ENCODE data around the gene GDPD4. TPM values are rescaled to one million over a fixed set of nuclear protein-coding genes. Genes with fewer than 3 reads are reported as not detected.

Gene GDPD4
- total RNA-seq, 2 experiments from 2014 or later, result not detected

DNA sequence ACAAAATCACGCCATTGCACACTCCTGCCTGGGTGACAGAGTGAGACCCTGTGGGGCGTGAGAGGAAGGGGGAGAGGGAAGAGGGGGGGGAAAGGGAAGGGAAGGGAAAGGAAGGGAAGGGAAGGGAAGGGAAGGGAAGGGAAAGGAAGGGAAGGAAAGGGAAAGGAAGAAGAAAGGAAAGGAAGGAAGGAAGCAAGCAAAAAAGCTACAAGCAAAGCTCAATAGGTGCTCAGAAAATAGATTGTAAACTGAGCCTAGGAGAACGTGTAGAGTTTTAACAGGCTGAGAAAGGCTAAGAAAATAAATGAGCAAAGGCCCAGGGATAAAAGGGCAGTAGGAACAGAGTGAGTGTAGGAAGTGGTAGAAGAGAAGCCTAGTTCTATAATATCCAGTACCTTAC lies 30.8 kb upstream of the GDPD4 start:
- no peak for ATAC-seq
- Mint-ChIP-seq H3K4me1 (ENCODE audit: low read depth) (no peaks in the 10 kb centered on the region), H3K9me3 (peaks cover 7% of the 10 kb centered on the region), H3K4me3 (no peak overlapping the region), H3K27me3 (no peaks in the 10 kb centered on the region), H3K27ac (no peak overlapping the region), H3K36me3 (ENCODE audit: low read depth) (peaks cover 45% of the 10 kb centered on the region)
- no peak for TF ChIP-seq CTCF (IDR thresholded peaks at IDR 0.05)
- POLR2A ChIA-PET, result no interaction called here
- DNase-seq, result no peak
- CTCF ChIA-PET, result interaction anchor here (1.3 kb wide), 1 partner anchor 144 kb away, joined by 4 read pairs; no protein-coding TSS in a partner anchor
- intact Hi-C loops (cut with micrococcal nuclease), result no loop called here

GRCh38 chr11:77325159-77325558 lies 23.7 kb upstream of the GDPD4 start:
- Mint-ChIP-seq H3K27ac (no peak overlapping the region), H3K4me3 (no peak overlapping the region), H3K27me3 (no peaks in the 10 kb centered on the region), H3K4me1 (ENCODE audit: low read depth) (peaks cover 9% of the 10 kb centered on the region), H3K9me3 (peaks cover 5% of the 10 kb centered on the region), H3K36me3 (ENCODE audit: low read depth) (peaks cover 38% of the 10 kb centered on the region)
- TF ChIP-seq CTCF (IDR thresholded peaks at IDR 0.05), result no peak
- DNase-seq (no peak), ATAC-seq (no peak)
- POLR2A ChIA-PET, result no interaction called here
- intact Hi-C loops (cut with micrococcal nuclease), result no loop called here
- CTCF ChIA-PET, result interaction anchor here (1.6 kb wide), 1 partner anchor 198 kb away, joined by 6 read pairs; the partner anchor contains the start of gene MYO7A

DNA sequence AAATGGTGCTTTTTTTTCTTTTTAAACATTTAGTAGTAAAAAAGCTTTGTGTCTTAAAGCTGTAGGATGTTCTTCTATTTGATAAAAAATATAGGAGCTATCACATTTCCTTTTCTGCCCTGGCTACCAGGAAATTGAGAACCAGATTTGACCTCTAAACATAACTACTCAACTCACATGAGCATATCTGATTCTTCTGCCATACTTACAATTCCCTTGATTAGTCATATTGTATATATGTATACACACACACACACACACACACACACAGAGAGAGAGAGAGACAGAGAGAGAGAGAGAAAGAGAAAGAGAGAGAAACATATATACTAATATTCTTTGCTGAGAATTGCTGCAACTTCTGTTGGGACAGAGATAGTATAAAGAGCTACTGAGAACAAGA lies 23.0 kb upstream of the GDPD4 start:
- Mint-ChIP-seq H3K27ac (no peak overlapping the region), H3K9me3 (peaks cover 5% of the 10 kb centered on the region), H3K36me3 (ENCODE audit: low read depth) (peaks cover 33% of the 10 kb centered on the region), H3K4me3 (no peak overlapping the region), H3K4me1 (ENCODE audit: low read depth) (peaks cover 9% of the 10 kb centered on the region), H3K27me3 (no peaks in the 10 kb centered on the region)
- ATAC-seq (no peak), DNase-seq (no peak)
- intact Hi-C loops (cut with micrococcal nuclease), result no loop called here
- CTCF ChIA-PET, result interaction anchor here (0.6 to 1.6 kb wide), 2 partner anchors 68 to 197 kb away, joined by 3 to 6 read pairs; partner anchors contain the start of gene MYO7A
- no peak for TF ChIP-seq CTCF (IDR thresholded peaks at IDR 0.05)
- POLR2A ChIA-PET, result no interaction called here

DNA sequence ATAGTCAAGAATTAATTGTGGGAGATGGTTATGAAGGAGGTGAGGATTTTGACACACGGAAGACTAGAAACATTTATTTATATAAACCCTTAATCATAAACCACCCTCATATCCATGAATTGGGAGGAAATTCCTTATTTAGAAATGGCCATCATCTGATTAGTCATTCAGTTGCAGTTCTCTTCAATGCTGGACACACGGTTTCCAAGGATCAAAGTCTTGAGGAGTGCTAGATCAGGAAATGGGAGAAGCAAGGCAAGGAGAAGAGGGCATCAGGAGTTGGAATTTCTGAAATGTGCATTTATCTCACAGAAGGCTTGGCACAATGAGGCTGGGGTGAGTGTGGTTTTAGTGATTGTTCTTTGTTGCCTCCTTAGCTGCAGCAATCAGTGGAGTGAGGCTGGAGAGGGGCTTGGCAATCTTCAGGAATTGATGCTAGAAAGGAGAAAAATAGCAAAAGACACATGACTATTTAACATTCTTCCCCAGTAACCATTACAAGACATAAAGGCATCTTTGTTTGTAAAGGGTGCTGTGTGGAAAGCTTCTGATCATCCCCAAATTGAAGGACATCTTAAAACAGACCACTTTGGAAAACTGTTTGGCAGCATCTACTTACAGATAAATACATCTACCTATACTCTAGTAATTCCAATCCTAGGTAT lies 21.6 kb upstream of the GDPD4 start:
- H3K4me3 Mint-ChIP-seq, result no peak overlapping the region
- H3K9me3 Mint-ChIP-seq, result peaks cover 3% of the 10 kb centered on the region
- CTCF ChIA-PET, result no interaction called here
- intact Hi-C loops (cut with micrococcal nuclease), result no loop called here
- no peaks in the 10 kb centered on the region for H3K27me3 Mint-ChIP-seq
- DNase-seq (no peak), ATAC-seq (no peak)
- H3K36me3 Mint-ChIP-seq (ENCODE audit: low read depth), result peaks cover 23% of the 10 kb centered on the region
- peaks cover 9% of the 10 kb centered on the region for H3K4me1 Mint-ChIP-seq (ENCODE audit: low read depth)
- TF ChIP-seq CTCF (IDR thresholded peaks at IDR 0.05), result no peak
- H3K27ac Mint-ChIP-seq, result no peak overlapping the region
- POLR2A ChIA-PET, result interaction anchor here (0.6 kb wide), 1 partner anchor 63 kb away, joined by 3 read pairs; no protein-coding TSS in a partner anchor

GRCh38 chr11:77322506-77322905 lies 21.0 kb upstream of the GDPD4 start:
- ATAC-seq (no peak), DNase-seq (no peak)
- no peaks in the 10 kb centered on the region for H3K27me3 Mint-ChIP-seq
- no peaks in the 10 kb centered on the region for H3K9me3 Mint-ChIP-seq
- no peak for TF ChIP-seq CTCF (IDR thresholded peaks at IDR 0.05)
- intact Hi-C loops (cut with micrococcal nuclease), result no loop called here
- CTCF ChIA-PET, result no interaction called here
- H3K36me3 Mint-ChIP-seq (ENCODE audit: low read depth), result peaks cover 17% of the 10 kb centered on the region
- peaks cover 9% of the 10 kb centered on the region for H3K4me1 Mint-ChIP-seq (ENCODE audit: low read depth)
- no peak overlapping the region for H3K27ac Mint-ChIP-seq
- no peak overlapping the region for H3K4me3 Mint-ChIP-seq
- POLR2A ChIA-PET, result no interaction called here
